ENCODE measurements around the gene ELMO1.

ELMO1 gene

GRCh38 chr7:37493123-37493522 lies 44.5 kb upstream of the ELMO1 start:
- TF ChIP-seq, protein P1, sequence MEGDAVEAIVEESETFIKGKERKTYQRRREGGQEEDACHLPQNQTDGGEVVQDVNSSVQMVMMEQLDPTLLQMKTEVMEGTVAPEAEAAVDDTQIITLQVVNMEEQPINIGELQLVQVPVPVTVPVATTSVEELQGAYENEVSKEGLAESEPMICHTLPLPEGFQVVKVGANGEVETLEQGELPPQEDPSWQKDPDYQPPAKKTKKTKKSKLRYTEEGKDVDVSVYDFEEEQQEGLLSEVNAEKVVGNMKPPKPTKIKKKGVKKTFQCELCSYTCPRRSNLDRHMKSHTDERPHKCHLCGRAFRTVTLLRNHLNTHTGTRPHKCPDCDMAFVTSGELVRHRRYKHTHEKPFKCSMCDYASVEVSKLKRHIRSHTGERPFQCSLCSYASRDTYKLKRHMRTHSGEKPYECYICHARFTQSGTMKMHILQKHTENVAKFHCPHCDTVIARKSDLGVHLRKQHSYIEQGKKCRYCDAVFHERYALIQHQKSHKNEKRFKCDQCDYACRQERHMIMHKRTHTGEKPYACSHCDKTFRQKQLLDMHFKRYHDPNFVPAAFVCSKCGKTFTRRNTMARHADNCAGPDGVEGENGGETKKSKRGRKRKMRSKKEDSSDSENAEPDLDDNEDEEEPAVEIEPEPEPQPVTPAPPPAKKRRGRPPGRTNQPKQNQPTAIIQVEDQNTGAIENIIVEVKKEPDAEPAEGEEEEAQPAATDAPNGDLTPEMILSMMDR (IDR thresholded peaks at IDR 0.05; ENCODE audit: control extremely low read depth, extremely low read depth, low read depth, missing control alignments) = no peak
- ChIA-PET POLR2A (no interaction called here), CTCF (interaction anchor here (1.3 to 8.3 kb wide), 2 partner anchors 13 to 229 kb away, joined by 3 to 96 read pairs; no protein-coding TSS in a partner anchor)
- no peak for DNase-seq (ENCODE audit: extremely low spot score)

- CTCF ChIA-PET = interaction anchor here (1.3 to 8.3 kb wide), 4 partner anchors 9 to 228 kb away, joined by 3 to 96 read pairs (median 4); no protein-coding TSS in a partner anchor
- POLR2A ChIA-PET = no interaction called here
- TF ChIP-seq, protein P1 (IDR thresholded peaks at IDR 0.05; ENCODE audit: control extremely low read depth, extremely low read depth, low read depth, missing control alignments) = no peak
- DNase-seq (ENCODE audit: extremely low spot score) = no peak
Observed at GRCh38 chr7:37491919-37492694, 43.4 kb upstream of the ELMO1 start.

DNA sequence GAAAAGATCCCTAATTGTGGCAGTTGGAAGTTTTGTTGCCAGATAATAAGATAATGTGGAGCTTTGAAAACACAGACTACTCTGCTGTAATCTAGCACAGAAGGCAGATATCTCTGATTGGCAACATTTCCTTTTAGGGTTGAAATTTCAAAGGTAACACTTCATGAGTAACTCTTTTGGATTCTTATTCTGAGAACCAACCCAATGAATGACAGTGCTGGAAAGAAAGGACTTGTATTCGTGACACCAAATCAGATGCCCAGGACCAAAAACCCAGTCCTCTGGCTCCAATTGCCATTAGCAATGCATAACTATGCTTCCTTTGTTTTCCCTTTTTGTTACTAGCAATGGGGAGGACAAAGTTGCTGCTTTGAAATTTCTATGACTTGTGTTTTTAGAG lies 41.0 kb upstream of the ELMO1 start:
- POLR2A ChIA-PET = no interaction called here
- CTCF ChIA-PET = no interaction called here
- TF ChIP-seq, protein P1 (IDR thresholded peaks at IDR 0.05; ENCODE audit: control extremely low read depth, extremely low read depth, low read depth, missing control alignments) = no peak
- no peak for DNase-seq (ENCODE audit: extremely low spot score)

GRCh38 chr7:37488163-37488764 lies 39.6 kb upstream of the ELMO1 start:
- TF ChIP-seq, protein P1 (IDR thresholded peaks at IDR 0.05; ENCODE audit: control extremely low read depth, extremely low read depth, low read depth, missing control alignments) = no peak
- ChIA-PET POLR2A (no interaction called here), CTCF (interaction anchor here (1.1 to 2.6 kb wide), 2 partner anchors 8 to 20 kb away, joined by 3 to 9 read pairs; no protein-coding TSS in a partner anchor)
- DNase-seq (ENCODE audit: extremely low spot score) = no peak

- TF ChIP-seq, protein P1 (IDR thresholded peaks at IDR 0.05; ENCODE audit: control extremely low read depth, extremely low read depth, low read depth, missing control alignments) = no peak
Observed at GRCh38 chr7:37484426-37485073, 35.9 kb upstream of the ELMO1 start.

GRCh38 chr7:37483627-37484026 lies 35.0 kb upstream of the ELMO1 start:
- CTCF ChIA-PET = interaction anchor here (2.5 kb wide), 1 partner anchor 12 kb away, joined by 17 read pairs; no protein-coding TSS in a partner anchor
- DNase-seq (ENCODE audit: extremely low spot score) = no peak
- TF ChIP-seq, protein P1 (IDR thresholded peaks at IDR 0.05; ENCODE audit: control extremely low read depth, extremely low read depth, low read depth, missing control alignments) = no peak
- POLR2A ChIA-PET = no interaction called here

More at GRCh38 chr7:37484426-37485073, 35.9 kb upstream of the ELMO1 start:
- POLR2A ChIA-PET = no interaction called here
- CTCF ChIA-PET = interaction anchor here (2.5 kb wide), 1 partner anchor 11 kb away, joined by 17 read pairs; no protein-coding TSS in a partner anchor
- DNase-seq (ENCODE audit: extremely low spot score) = no peak
